NT2/D1 (cell line): ENCODE data around the gene RAB12.

Experiments
- SUZ12 ChIP-seq: IDR thresholded peaks from 2 replicates; pipeline ENCODE4 v1.6.1; 2011; ENCODE audit not compliant: insufficient read length, insufficient read depth; ENCODE audit errors: extremely low read depth
- YY1 ChIP-seq: IDR thresholded peaks from 2 replicates; pipeline ENCODE4 v1.6.1; 2011; ENCODE audit not compliant: insufficient read length, insufficient read depth
- ZNF274 ChIP-seq: IDR thresholded peaks from 2 replicates; pipeline ENCODE4 v1.6.1; 2011; ENCODE audit warnings: mild to moderate bottlenecking, low read depth, low read length

DNA sequence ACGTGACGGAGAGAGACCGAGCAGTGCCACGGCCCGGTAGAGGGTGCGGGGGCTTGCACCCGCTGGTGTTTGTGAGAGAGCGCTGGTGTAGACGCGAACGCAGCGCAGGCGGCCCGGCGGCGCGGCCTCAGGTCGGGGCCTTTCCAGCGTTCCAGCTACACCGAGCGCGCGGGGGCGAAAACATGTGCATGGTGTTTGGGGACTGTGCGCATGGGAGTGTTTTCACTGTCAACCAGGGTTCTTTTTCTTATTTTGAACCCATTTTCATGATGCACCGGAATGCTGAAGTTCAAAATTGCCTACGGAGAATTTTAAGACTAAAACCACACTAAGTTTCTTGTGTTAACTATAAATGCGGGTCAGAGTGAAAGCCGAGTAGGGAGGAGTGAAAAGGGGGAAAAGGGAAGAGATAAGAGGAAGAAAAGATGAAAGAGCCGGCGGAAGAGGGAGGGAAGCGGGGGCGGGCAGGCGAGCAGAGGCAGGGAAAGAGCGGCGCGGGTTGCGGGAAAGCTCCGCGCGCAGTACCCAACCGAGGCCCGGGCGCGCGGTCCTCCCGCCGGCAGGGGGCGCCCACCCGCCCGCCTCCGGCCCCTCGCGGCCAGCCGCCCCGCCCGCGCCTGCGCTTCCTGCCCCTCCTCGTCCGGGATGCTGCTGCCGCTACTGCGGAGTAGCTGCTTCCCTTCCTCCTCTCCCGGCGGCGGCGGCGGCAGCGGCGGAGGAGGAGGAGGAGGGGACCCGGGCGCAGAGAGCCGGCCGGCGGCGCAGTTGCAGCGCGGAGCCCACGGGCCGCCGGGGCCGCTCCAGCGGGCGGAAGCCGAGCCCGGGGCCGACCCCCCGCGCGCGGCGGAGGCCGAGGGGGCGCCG is at the start of gene RAB12:
- TF ChIP-seq SUZ12: no peak
- no peak for TF ChIP-seq ZNF274
- TF ChIP-seq YY1: no peak
